ENCODE results near the gene MTARC2.

- TF ChIP-seq SUZ12 (IDR thresholded peaks at IDR 0.05; ENCODE audit: extremely low read depth, insufficient read depth, insufficient read length), result no peak
- TF ChIP-seq YY1 (IDR thresholded peaks at IDR 0.05; ENCODE audit: insufficient read depth, insufficient read length), result no peak
Measured at GRCh38 chr1:220730486-220730885, 17.6 kb upstream of the MTARC2 start.

Data from NT2/D1 (cell line).